Measurements from ENCODE around the gene GPR78. TPM values are rescaled to one million over a fixed set of nuclear protein-coding genes. Genes with fewer than 3 reads are reported as not detected.

GPR78 gene
- total RNA-seq, 2 donors from 2014 or later = not detected

GRCh38 chr4:8582016-8582415 is 1.8 kb downstream of the GPR78 start:
- DNase-seq (no peak), ATAC-seq (no peak)
- no peaks in the 10 kb centered on the region for H3K36me3 ChIP-seq (replicated peaks in 1 of 2; ENCODE audit: insufficient read depth in 1 of 2, low read depth in 2 of 2)
- no peak overlapping the region for H3K27ac ChIP-seq
- no peaks in the 10 kb centered on the region for H3K9me3 ChIP-seq
- no peaks in the 10 kb centered on the region for H3K27me3 ChIP-seq
- TF ChIP-seq POLR2A (IDR thresholded peaks at IDR 0.05) = no peak
- no peak for TF ChIP-seq CTCF (IDR thresholded peaks at IDR 0.05)
- H3K4me1 ChIP-seq = no peaks in the 10 kb centered on the region
- 49 to 51% methylated on average over 2 of the region's 2 CpGs for WGBS, 2 donors
- intact Hi-C loops (cut with DNase I) = no loop called here
- H3K4me3 ChIP-seq = no peak overlapping the region

GRCh38 chr4:8582436-8582835 is 2.2 kb downstream of the GPR78 start:
- no peak overlapping the region for H3K27ac ChIP-seq
- no peaks in the 10 kb centered on the region for H3K4me1 ChIP-seq
- no peaks in the 10 kb centered on the region for H3K36me3 ChIP-seq (replicated peaks in 1 of 2; ENCODE audit: insufficient read depth in 1 of 2, low read depth in 2 of 2)
- 86 to 96% methylated on average over 9 to 12 of the region's 12 CpGs for WGBS, 2 donors
- TF ChIP-seq CTCF (IDR thresholded peaks at IDR 0.05) (no peak), POLR2A (IDR thresholded peaks at IDR 0.05) (no peak)
- H3K4me3 ChIP-seq = no peak overlapping the region
- DNase-seq (no peak), ATAC-seq (no peak)
- no peaks in the 10 kb centered on the region for H3K9me3 ChIP-seq
- H3K27me3 ChIP-seq = no peaks in the 10 kb centered on the region
- intact Hi-C loops (cut with DNase I) = no loop called here

- Histone ChIP-seq H3K4me3 (no peak overlapping the region), H3K36me3 (replicated peaks in 1 of 2; ENCODE audit: insufficient read depth in 1 of 2, low read depth in 2 of 2) (no peaks in the 10 kb centered on the region), H3K27me3 (no peaks in the 10 kb centered on the region), H3K4me1 (no peaks in the 10 kb centered on the region), H3K9me3 (no peaks in the 10 kb centered on the region), H3K27ac (no peak overlapping the region)
- TF ChIP-seq POLR2A (IDR thresholded peaks at IDR 0.05) (no peak), CTCF (IDR thresholded peaks at IDR 0.05) (no peak)
- no peak for ATAC-seq
- DNase-seq = no peak
- intact Hi-C loops (cut with DNase I) = no loop called here
- 43 to 51% methylated on average over 7 to 9 of the region's 9 CpGs for WGBS, 2 donors
Observed at GRCh38 chr4:8582941-8583654, 2.9 kb downstream of the GPR78 start.

GRCh38 chr4:8583655-8584025 is 3.4 kb downstream of the GPR78 start:
- Histone ChIP-seq H3K9me3 (no peaks in the 10 kb centered on the region), H3K4me1 (no peaks in the 10 kb centered on the region), H3K27me3 (no peaks in the 10 kb centered on the region), H3K27ac (no peak overlapping the region), H3K4me3 (no peak overlapping the region), H3K36me3 (replicated peaks in 1 of 2; ENCODE audit: insufficient read depth in 1 of 2, low read depth in 2 of 2) (no peaks in the 10 kb centered on the region)
- intact Hi-C loops (cut with DNase I) = no loop called here
- WGBS, 2 donors = 36 to 64% methylated on average over 4 of the region's 4 CpGs
- ATAC-seq = no peak
- TF ChIP-seq POLR2A (IDR thresholded peaks at IDR 0.05) = no peak
- TF ChIP-seq CTCF (IDR thresholded peaks at IDR 0.05) = no peak
- no peak for DNase-seq

GRCh38 chr4:8585186-8585585 is 5.0 kb downstream of the GPR78 start:
- intact Hi-C loops (cut with DNase I) = no loop called here
- ATAC-seq (no peak), DNase-seq (peak in 1 of 4 donors; percentile 4)
- WGBS, 2 donors = 28 to 29% methylated on average over 4 to 6 of the region's 6 CpGs
- no peak overlapping the region for H3K27ac ChIP-seq
- H3K9me3 ChIP-seq = no peaks in the 10 kb centered on the region
- H3K4me3 ChIP-seq = no peak overlapping the region
- TF ChIP-seq POLR2A (IDR thresholded peaks at IDR 0.05) (no peak), CTCF (IDR thresholded peaks at IDR 0.05) (peak in 3 of 7 experiments; percentile 7 to 13 (median 11))
- no peaks in the 10 kb centered on the region for H3K36me3 ChIP-seq (replicated peaks in 1 of 2; ENCODE audit: insufficient read depth in 1 of 2, low read depth in 2 of 2)
- no peaks in the 10 kb centered on the region for H3K4me1 ChIP-seq
- H3K27me3 ChIP-seq = no peaks in the 10 kb centered on the region
